Measurements from ENCODE around the gene ARL16. TPM values are rescaled to one million over a fixed set of nuclear protein-coding genes. Genes with fewer than 3 reads are reported as not detected.

The ARL16 gene
- 25.1 and 42.8 TPM in 2 replicates for total RNA-seq

GRCh38 chr17:81683584-81684441, at the start of gene ARL16, which contains the start of gene HGS:
Gene ARL16 (minus strand): TSS chr17:81683797. CDS start chr17:81683753, 44 bp downstream.
Gene HGS (plus strand): TSS chr17:81684011. CDS start chr17:81684067, 56 bp downstream.

DNA sequence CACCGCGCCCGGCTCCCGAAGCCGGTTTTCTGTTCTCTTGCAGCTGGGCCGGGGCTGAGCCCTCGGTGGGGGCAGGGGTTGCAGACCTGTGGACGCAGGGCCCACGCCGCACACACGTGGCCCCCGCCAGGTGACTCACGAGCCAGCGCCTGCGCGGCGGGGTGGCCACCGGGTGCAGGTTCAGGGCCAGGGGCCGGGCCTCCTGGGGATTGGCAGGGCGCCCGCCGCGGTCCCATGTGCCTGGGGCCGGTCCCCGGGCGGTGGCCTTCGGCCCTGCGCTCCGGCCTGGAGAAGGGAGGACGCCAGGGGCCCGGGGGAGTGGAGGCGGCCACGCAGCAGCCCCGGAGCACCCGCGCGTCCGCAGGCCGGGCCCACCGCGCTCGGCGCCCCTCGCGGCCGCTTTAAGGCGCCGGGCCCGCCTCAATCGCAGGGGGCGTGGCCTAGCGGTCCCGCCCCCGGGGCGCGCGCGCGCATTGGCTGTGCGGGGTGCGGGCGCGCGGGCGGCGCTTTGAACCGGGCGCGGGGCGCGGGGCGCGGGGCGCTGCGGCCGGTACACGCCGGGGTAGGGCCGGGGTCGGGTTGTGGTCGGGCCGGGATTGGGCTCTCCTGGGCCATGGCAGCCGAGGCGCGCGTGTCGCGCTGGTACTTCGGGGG, 28.3 kb upstream of the ARL16 start, which contains the start of gene SLC25A10:
Gene SLC25A10 (plus strand): TSS at position 471 of the 654 bp plus-strand sequence. CDS start 143 bp downstream, at position 614.

DNA sequence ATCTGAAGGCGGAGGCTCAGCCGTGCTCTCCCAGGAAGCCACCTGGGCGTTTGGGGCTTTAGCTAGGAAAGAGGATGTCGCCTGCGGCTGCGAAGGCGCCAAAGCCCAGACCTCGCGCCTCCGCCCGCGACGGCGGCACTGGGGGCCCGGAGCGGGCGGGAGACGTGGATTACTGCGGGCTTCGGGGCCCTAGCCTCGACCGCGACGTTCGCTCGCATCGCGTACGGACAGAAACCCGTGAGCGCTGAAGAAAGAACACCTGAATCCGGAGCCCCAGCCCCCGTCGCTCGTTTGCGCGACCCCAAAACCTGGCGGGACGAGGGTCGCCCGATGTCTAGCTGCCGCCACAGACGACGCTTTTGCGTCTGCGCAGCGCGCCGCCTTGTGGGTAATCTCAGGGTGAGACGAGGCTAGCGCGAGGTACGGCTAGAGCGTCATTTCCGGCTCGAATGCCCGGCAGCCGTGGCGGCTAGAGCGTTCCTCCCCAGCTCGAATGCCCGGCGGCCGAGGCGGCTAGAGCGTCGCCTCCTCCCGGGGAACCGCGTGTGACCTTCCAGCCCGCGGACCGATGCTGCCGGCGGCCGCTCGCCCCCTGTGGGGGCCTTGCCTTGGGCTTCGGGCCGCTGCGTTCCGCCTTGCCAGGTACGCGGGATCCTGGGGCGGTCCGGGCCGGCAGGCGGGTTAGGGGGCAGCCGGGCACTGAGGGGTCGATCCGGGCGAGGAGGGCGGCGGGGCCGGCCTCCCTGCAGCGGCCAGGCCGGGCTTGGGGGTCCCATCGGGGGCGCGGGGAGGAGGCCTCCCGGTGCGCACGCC, 19.5 kb upstream of the ARL16 start, which contains the start of gene MRPL12:
Gene MRPL12 (plus strand): TSS at position 434 of the 813 bp plus-strand sequence. CDS start 135 bp downstream, at position 569.

GRCh38 chr17:81666342-81667191, 17.0 kb downstream of the ARL16 start, which contains the start of the genes CCDC137 and OXLD1:
Gene CCDC137 (plus strand): TSS chr17:81666737. CDS start chr17:81666767, 30 bp downstream.
Gene OXLD1 (minus strand): TSS chr17:81666605. CDS start chr17:81666577, 28 bp downstream.

GRCh38 chr17:81656118-81656743, 27.4 kb downstream of the ARL16 start, which contains the start of gene PDE6G:
Gene PDE6G (minus strand): TSS chr17:81656542. CDS start chr17:81653305, 3,237 bp downstream.

DNA sequence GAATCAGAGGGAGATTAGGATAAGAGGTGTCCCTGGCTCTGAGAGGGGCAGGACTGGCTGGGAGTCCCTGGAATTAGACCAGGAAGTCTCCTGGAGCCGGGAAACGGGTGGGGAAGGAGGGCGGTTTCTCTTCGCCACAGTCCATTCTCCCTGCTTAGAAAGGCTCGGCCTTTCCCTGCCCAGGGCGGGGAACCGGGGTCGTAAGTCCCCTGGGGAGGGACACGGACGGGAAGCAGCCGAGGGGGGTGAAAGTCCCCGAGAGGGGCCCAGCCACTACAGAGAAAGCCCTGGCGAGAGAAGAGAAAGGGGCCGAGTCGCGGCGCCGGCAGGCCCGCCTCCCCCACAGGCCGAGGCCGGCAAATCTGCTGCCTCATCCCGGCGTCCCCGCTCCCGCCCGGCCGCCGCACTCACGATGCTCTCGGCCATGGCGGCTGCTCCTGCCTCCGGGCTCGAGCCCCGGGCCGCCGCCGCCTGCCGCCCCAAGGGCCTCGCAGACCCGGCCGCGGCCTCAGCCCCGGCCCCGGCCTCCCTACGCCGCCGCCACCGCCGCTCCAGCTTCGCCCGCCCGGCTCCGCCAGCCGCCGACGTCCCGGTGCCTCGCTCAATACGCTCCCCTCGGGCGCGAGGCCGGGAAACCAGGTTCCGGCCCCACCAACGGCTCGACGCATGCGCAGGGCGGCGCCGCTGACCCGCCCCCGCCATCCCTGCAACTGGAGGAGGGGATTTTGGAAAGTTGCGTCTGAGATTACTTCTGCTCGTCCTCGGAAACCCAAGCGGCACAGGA, 46.9 kb downstream of the ARL16 start, which contains the start of the genes NPLOC4 and TSPAN10:
Gene NPLOC4 (minus strand): TSS at position 608 of the 784 bp plus-strand sequence. CDS start 182 bp downstream, at position 426.
Gene TSPAN10 (plus strand): TSS at position 692 of the 784 bp plus-strand sequence. CDS start 5,217 bp downstream, outside the sequence.

Other genes with a start within 250 kb of the ARL16 start
- 6,830 and 6,966 TPM in 2 replicates for gene ACTG1, start 171.0 kb downstream of the ARL16 start, total RNA-seq
- gene FSCN2, start 155.4 kb downstream of the ARL16 start, total RNA-seq = 1.4 and 2.8 TPM in 2 replicates
- 16.4 and 16.5 TPM in 2 replicates for gene FAAP100, start 131.4 kb downstream of the ARL16 start, total RNA-seq
- gene NPLOC4, start 46.7 kb downstream of the ARL16 start, total RNA-seq = 67.3 and 72.5 TPM in 2 replicates
- 0.81 and 1.1 TPM in 2 replicates for gene TSPAN10, start 46.6 kb downstream of the ARL16 start, total RNA-seq
- gene PDE6G, start 27.3 kb downstream of the ARL16 start, total RNA-seq = not detected in 2 replicates
- 24.6 and 37.7 TPM in 2 replicates for gene OXLD1, start 17.2 kb downstream of the ARL16 start, total RNA-seq
- gene CCDC137, start 17.1 kb downstream of the ARL16 start, total RNA-seq = 5.3 and 9.4 TPM in 2 replicates
- gene HGS, start 214 bp upstream of the ARL16 start, total RNA-seq = 78.3 and 91.3 TPM in 2 replicates
- 5.2 and 6.3 TPM in 2 replicates for gene MRPL12, start 19.6 kb upstream of the ARL16 start, total RNA-seq
- 7.0 and 10.8 TPM in 2 replicates for gene SLC25A10, start 28.5 kb upstream of the ARL16 start, total RNA-seq
- not detected in 2 replicates for gene GCGR, start 120.4 kb upstream of the ARL16 start, total RNA-seq
- gene MCRIP1, start 149.5 kb upstream of the ARL16 start, total RNA-seq = 124 and 145 TPM in 2 replicates
- not detected in 2 replicates for gene PPP1R27, start 151.3 kb upstream of the ARL16 start, total RNA-seq
- gene P4HB, start 176.7 kb upstream of the ARL16 start, total RNA-seq = 1,018 and 1,063 TPM in 2 replicates
- 110 and 179 TPM in 2 replicates for gene ARHGDIA, start 187.5 kb upstream of the ARL16 start, total RNA-seq
- 109 and 156 TPM in 2 replicates for gene ALYREF, start 207.8 kb upstream of the ARL16 start, total RNA-seq
- gene ANAPC11, start 207.9 kb upstream of the ARL16 start, total RNA-seq = 201 and 265 TPM in 2 replicates
- gene NPB, start 218.4 kb upstream of the ARL16 start, total RNA-seq = 0.37 and 0.40 TPM in 2 replicates
- gene PCYT2, start 227.6 kb upstream of the ARL16 start, total RNA-seq = 55.0 and 60.2 TPM in 2 replicates
- gene SIRT7, start 234.4 kb upstream of the ARL16 start, total RNA-seq = 14.6 and 18.5 TPM in 2 replicates
- 17.0 and 17.3 TPM in 2 replicates for gene MAFG, start 243.9 kb upstream of the ARL16 start, total RNA-seq

Data from aortic smooth muscle cell (primary cell).